ENCODE measurements around the gene ATAD1. TPM values are rescaled to one million over a fixed set of nuclear protein-coding genes. Genes with fewer than 3 reads are reported as not detected.
"Not testable (repeated sequence)": the region's sequence is repeated elsewhere in the genome, so short reads cannot be mapped to it uniquely, and the experiment has no call there.

ATAD1 gene
- total RNA-seq: 10 to 100 TPM; 52.2 to 61.1 (median 52.5) TPM

DNA sequence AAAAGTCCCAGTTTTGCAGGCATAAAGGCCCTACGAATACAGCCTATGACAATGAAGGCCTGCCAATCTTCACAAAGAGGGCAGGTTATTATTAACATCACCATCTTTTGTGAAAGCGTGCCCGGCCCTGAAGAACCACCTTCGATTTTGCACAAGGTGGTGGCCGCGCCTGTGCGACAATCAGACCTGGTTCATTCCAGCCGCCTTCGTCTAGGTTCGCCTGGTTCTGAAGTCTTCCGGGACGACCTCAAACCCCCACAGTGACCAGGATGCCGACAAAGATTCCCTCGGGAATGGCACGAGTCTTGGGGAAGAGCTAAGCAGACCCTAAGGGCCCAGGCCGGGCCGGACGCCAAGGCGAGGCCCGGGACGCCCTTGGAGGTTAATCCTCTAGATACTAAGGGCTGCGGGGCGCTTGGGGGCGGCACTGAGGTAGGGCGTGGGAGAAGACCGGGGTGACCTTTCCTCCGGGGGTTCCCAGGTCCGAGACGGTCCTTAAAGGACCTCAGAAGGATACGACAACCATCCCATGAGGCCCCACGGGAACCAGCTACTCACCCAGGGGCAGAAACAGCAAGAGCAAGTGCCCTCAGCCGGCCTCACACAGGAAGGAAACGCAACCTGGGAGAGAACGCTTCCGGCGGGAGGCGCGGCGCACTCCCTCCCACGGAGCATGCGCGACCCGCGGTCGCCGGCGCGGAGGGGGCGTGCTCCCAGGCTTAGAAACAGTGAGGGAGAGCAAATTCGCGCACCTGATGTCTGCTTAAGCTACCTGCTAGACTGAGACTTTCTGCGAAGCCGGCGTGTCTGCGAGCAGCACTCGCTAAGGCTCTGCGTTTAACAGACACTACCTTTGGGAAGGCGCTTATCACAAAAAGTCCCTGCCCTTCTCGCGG is at the start of gene ATAD1:
Gene ATAD1 (minus strand): TSS at position 618 of the 896 bp plus-strand sequence. CDS start 3,627 bp downstream, outside the sequence.
- ATAC-seq (peak; percentile 88 to 90), DNase-seq (peak; percentile 83)
- peaks cover 5% of the 10 kb centered on the region for H3K36me3 Mint-ChIP-seq (ENCODE audit: insufficient read depth)
- peak within 1 kb of the TSS; percentile 92 for H3K4me3 Mint-ChIP-seq
- H3K27me3 Mint-ChIP-seq (ENCODE audit: low read depth): no peaks in the 10 kb centered on the region
- no peaks in the 10 kb centered on the region for H3K9me3 Mint-ChIP-seq
- peaks cover 32% of the 10 kb centered on the region for H3K4me1 Mint-ChIP-seq (ENCODE audit: low read depth)

GRCh38 chr10:87867453-87867852 is 49.4 kb upstream of the ATAD1 start:
- DNase-seq: no peak
- no peak for ATAC-seq
- Mint-ChIP-seq H3K4me3 (peak overlapping the region; percentile 97), H3K36me3 (ENCODE audit: insufficient read depth) (peaks cover 3% of the 10 kb centered on the region), H3K27me3 (ENCODE audit: low read depth) (no peaks in the 10 kb centered on the region), H3K9me3 (no peaks in the 10 kb centered on the region), H3K4me1 (ENCODE audit: low read depth) (peaks cover 51% of the 10 kb centered on the region)

- DNase-seq (no peak), ATAC-seq (no peak)
- Mint-ChIP-seq H3K4me3 (peak overlapping the region; percentile 97), H3K4me1 (ENCODE audit: low read depth) (peaks cover 50% of the 10 kb centered on the region), H3K27me3 (ENCODE audit: low read depth) (no peaks in the 10 kb centered on the region), H3K36me3 (ENCODE audit: insufficient read depth) (peaks cover 3% of the 10 kb centered on the region), H3K9me3 (no peaks in the 10 kb centered on the region)
These were observed 48.5 kb upstream of the ATAD1 start for GRCh38 chr10:87866412-87866974.

DNA sequence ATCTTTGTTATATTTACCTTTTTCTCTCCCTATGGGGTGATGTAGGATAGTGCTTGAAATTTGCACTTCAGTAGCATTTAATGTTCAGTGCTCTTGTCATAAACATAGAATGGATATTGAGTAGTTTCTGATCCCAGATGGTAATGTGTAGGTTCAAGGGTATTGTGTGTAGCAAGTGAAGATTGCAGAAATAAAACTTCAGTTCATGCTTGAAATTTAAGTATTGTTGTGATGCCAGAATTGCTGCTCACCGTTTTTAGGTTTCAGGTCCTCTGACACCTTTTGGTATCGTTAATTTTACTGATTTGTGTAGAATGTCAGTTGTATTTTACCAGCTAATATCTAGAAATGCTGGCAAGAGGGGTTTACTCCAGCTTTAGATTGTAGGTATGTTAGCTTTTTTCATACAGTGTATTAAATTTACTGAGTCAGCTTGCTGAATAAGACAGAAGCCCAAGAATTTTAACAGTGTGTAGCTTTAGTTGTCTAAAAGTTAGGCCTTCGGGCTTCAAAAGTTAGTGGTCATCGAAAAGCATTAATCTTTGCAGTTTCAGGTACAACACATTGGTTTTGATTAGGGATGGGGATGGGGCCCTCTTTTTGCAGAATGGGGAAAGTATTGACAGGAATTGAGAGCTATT is 47.3 kb upstream of the ATAD1 start:
- Mint-ChIP-seq H3K36me3 (ENCODE audit: insufficient read depth) (peaks cover 3% of the 10 kb centered on the region), H3K27me3 (ENCODE audit: low read depth) (no peaks in the 10 kb centered on the region), H3K4me1 (ENCODE audit: low read depth) (peaks cover 51% of the 10 kb centered on the region), H3K4me3 (peak overlapping the region; percentile 97), H3K9me3 (no peaks in the 10 kb centered on the region)
- no peak for ATAC-seq
- DNase-seq: no peak

- Mint-ChIP-seq H3K27me3 (ENCODE audit: low read depth) (no peaks in the 10 kb centered on the region), H3K4me3 (peak overlapping the region; percentile 97), H3K9me3 (no peaks in the 10 kb centered on the region), H3K4me1 (ENCODE audit: low read depth) (peaks cover 50% of the 10 kb centered on the region), H3K36me3 (ENCODE audit: insufficient read depth) (peaks cover 3% of the 10 kb centered on the region)
- no peak for DNase-seq
- no peak for ATAC-seq
These were observed 46.6 kb upstream of the ATAD1 start for GRCh38 chr10:87864496-87865059.

- H3K4me1 Mint-ChIP-seq (ENCODE audit: low read depth): peaks cover 46% of the 10 kb centered on the region
- not testable (repeated sequence) for H3K36me3 Mint-ChIP-seq (ENCODE audit: insufficient read depth); H3K27me3 Mint-ChIP-seq (ENCODE audit: low read depth); H3K9me3 Mint-ChIP-seq
- DNase-seq: peak; percentile 13
- ATAC-seq: peak; percentile 2 to 5
- H3K4me3 Mint-ChIP-seq: peak overlapping the region; percentile 97
These were observed 46.0 kb upstream of the ATAD1 start for GRCh38 chr10:87863951-87864495.

DNA sequence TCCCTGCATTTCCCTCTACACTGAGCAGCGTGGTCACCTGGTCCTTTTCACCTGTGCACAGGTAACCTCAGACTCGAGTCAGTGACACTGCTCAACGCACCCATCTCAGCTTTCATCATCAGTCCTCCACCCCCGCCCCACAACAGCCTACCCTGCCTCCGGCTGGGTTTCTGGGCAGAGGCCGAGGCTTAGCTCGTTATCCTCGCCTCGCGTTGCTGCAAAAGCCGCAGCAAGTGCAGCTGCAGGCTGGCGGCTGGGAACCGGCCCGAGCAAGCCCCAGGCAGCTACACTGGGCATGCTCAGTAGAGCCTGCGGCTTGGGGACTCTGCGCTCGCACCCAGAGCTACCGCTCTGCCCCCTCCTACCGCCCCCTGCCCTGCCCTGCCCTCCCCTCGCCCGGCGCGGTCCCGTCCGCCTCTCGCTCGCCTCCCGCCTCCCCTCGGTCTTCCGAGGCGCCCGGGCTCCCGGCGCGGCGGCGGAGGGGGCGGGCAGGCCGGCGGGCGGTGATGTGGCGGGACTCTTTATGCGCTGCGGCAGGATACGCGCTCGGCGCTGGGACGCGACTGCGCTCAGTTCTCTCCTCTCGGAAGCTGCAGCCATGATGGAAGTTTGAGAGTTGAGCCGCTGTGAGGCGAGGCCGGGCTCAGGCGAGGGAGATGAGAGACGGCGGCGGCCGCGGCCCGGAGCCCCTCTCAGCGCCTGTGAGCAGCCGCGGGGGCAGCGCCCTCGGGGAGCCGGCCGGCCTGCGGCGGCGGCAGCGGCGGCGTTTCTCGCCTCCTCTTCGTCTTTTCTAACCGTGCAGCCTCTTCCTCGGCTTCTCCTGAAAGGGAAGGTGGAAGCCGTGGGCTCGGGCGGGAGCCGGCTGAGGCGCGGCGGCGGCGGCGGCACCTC is 45.3 kb upstream of the ATAD1 start, which contains the start of the genes KLLN and PTEN:
Gene KLLN (minus strand): TSS at position 481 of the 891 bp plus-strand sequence. CDS start 1,046 bp downstream, outside the sequence.
Gene PTEN (plus strand): TSS at position 573 of the 891 bp plus-strand sequence. CDS start 845 bp downstream, outside the sequence.
- Mint-ChIP-seq H3K9me3 (no peaks in the 10 kb centered on the region), H3K36me3 (ENCODE audit: insufficient read depth) (peaks cover 1% of the 10 kb centered on the region), H3K27me3 (ENCODE audit: low read depth) (no peaks in the 10 kb centered on the region), H3K4me3 (peak within 1 kb of the TSS; percentile 97), H3K4me1 (ENCODE audit: low read depth) (peaks cover 39% of the 10 kb centered on the region)
- ATAC-seq (peak; percentile 59 to 60), DNase-seq (peak; percentile 75)

DNA sequence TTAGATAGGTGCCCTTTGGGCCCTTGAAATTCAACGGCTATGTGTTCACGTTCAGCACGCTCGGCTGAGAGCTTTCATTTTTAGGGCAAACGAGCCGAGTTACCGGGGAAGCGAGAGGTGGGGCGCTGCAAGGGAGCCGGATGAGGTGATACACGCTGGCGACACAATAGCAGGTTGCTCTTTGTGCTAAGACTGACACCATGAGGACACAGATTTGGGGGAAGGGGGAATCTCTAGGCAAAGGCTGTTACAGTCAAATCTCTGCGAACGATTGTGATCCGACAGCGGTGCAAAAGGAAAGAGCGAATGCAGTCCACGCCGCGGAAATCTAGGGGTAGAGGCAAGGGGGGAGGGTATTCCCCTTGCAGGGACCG is 44.6 kb upstream of the ATAD1 start:
- peak overlapping the region; percentile 97 for H3K4me3 Mint-ChIP-seq
- H3K36me3 Mint-ChIP-seq (ENCODE audit: insufficient read depth): peaks cover 1% of the 10 kb centered on the region
- no peak for DNase-seq
- peaks cover 38% of the 10 kb centered on the region for H3K4me1 Mint-ChIP-seq (ENCODE audit: low read depth)
- no peaks in the 10 kb centered on the region for H3K27me3 Mint-ChIP-seq (ENCODE audit: low read depth)
- ATAC-seq: peak; percentile 34 to 46
- H3K9me3 Mint-ChIP-seq: no peaks in the 10 kb centered on the region

DNA sequence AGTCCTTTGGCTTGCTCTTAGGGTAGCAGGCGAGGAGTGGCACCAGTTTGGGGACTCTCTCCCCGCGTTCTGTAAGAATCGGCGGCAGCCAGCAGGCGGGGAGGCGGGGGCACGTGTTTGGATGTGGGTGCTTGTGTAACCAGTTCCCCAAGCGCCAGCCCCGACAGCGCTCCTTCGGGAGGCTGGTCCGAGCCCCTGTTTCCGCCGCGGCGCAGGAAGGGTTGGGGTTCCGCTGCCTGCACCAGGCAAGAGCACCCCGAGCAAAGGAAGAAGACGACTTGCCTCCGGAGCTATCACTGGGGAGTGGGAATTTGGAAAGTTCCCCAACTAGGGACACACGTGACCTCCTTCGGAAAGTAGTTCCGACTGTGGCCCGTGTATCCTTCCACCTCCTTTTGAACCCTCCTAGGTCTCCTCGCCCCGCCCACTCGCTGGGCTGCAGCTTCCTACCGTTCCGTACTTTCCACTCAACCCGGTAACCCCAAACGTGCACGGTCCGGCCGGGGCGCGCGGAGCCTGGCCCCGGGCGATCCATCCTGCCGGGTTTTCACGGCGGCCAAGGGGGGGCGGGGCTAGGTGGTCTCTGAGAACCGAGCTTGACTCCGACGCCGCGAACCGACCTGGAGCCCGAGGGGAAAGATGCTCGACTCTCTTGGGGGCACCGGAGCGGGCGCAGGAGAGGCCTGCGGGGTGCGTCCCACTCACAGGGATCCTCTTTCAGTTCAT is 44.1 kb upstream of the ATAD1 start:
- H3K4me3 Mint-ChIP-seq: peak overlapping the region; percentile 97
- H3K9me3 Mint-ChIP-seq: no peaks in the 10 kb centered on the region
- ATAC-seq: peak; percentile 49 to 54
- peaks cover 1% of the 10 kb centered on the region for H3K36me3 Mint-ChIP-seq (ENCODE audit: insufficient read depth)
- H3K4me1 Mint-ChIP-seq (ENCODE audit: low read depth): peaks cover 34% of the 10 kb centered on the region
- no peaks in the 10 kb centered on the region for H3K27me3 Mint-ChIP-seq (ENCODE audit: low read depth)
- DNase-seq: peak; percentile 93

- no peak for DNase-seq
- Mint-ChIP-seq H3K9me3 (no peaks in the 10 kb centered on the region), H3K27me3 (ENCODE audit: low read depth) (no peaks in the 10 kb centered on the region), H3K4me3 (peak overlapping the region; percentile 97), H3K36me3 (ENCODE audit: insufficient read depth) (no peaks in the 10 kb centered on the region), H3K4me1 (ENCODE audit: low read depth) (peaks cover 30% of the 10 kb centered on the region)
- no peak for ATAC-seq
These were observed 43.5 kb upstream of the ATAD1 start for GRCh38 chr10:87861566-87861952.

DNA sequence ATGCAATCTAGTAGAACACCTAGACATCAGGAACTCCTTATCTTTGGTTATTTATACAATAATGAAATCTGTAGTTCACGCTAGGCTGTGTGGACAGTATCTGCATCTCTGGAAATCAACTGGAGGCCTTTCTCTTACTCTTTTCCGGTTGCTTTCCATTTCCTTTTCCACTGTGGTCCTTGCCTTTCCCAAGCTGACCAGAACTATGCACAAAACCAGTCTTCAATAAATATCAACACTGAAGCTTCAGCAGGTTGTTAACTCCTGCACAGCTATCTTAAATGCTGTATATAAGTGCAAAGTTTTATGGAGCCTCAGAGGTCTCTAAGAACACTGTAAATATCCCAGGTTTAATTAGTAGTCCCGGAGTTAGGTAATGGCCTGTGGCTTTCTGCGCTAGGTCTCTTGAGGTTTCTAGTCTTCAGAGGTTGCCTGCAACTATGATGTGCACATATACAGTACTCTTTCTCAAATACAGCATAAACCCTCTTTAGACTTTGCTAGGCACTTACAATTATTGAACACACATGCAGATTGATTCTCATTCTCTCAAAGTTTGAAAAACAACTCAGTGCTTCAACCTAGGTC is 42.9 kb upstream of the ATAD1 start:
- ATAC-seq (no peak), DNase-seq (no peak)
- Mint-ChIP-seq H3K4me3 (peak overlapping the region; percentile 97), H3K36me3 (ENCODE audit: insufficient read depth) (no peaks in the 10 kb centered on the region), H3K9me3 (no peaks in the 10 kb centered on the region), H3K27me3 (ENCODE audit: low read depth) (no peaks in the 10 kb centered on the region), H3K4me1 (ENCODE audit: low read depth) (peaks cover 26% of the 10 kb centered on the region)

- DNase-seq (peak; percentile 9), ATAC-seq (no peak)
- Mint-ChIP-seq H3K36me3 (ENCODE audit: insufficient read depth) (no peaks in the 10 kb centered on the region), H3K9me3 (no peaks in the 10 kb centered on the region), H3K4me1 (ENCODE audit: low read depth) (peaks cover 24% of the 10 kb centered on the region), H3K4me3 (peak overlapping the region; percentile 1), H3K27me3 (ENCODE audit: low read depth) (no peaks in the 10 kb centered on the region)
These were observed 42.2 kb upstream of the ATAD1 start for GRCh38 chr10:87860156-87860795.

Data from activated T-cell treated with anti-CD3 and anti-CD28 coated beads, Interleukin-2, amount 50 U/mL, for 4 hours (primary cell).